Islet of Langerhans (tissue), 1 donor: ENCODE data around the gene TMEM245.
"Not testable (repeated sequence)": the region's sequence is repeated elsewhere in the genome, so short reads cannot be mapped to it uniquely, and the experiment has no call there.

ENCODE experiments used
- FAIRE-seq: peaks from one replicate; lab custom pipeline; 2011; peaks lifted over from hg19 to GRCh38; lab: Jason Lieb, UNC

The TMEM245 gene

GRCh38 chr9:109132567-109133021 is 12.8 kb upstream of the TMEM245 start:
- no peak for FAIRE-seq

GRCh38 chr9:109129470-109130197 is 9.9 kb upstream of the TMEM245 start:
- FAIRE-seq = no peak

DNA sequence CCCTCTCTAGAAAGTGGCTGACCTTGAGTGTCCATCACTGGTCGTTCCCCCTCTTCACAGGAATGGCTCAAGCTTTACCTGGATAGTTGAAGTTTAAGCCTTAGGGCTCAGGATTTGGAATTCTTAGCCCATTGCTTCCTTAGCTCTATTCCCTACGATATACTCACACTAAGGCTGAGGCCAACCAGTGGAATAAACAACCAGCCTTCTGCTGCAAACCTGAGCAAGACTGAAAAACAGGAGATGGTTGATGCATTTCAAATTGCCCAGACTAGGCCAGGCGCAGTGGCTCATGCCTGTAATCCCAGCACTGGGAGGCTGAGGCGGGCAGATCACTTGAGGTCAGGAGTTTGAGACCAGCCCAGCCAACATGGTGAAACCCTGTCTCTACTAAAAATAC is 6.9 kb upstream of the TMEM245 start:
- FAIRE-seq = not testable (repeated sequence)

GRCh38 chr9:109124121-109124520 is 4.4 kb upstream of the TMEM245 start:
- FAIRE-seq = no peak

GRCh38 chr9:109122726-109123621 is 3.2 kb upstream of the TMEM245 start:
- no peak for FAIRE-seq

DNA sequence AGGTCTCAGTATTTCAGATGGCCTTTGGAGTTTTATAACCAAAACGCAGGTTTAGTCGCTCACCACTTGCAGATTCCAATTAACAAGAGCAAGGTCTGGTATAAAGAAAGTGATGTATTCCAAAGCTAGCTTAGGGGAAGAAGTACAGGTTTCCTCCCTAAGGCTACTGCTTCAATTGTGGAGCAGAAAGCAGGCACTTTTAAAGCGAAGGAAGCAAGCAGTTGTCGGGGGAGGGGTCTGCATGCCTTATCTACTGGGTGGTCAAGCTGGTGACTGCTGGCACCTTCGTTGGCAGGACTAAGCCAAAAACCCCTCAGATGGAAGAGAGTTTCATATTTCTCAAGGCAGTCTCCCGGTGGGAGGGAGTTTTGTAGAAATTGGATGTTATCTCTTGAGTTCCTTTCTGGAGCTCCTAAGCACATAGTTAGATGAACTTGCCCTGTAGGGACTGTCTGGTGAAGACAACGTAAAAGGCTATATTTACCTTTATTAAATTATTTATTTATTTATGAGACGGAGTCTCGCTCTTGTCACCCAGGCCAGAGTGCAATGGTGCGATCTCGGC is 1.6 kb upstream of the TMEM245 start:
- no peak for FAIRE-seq

DNA sequence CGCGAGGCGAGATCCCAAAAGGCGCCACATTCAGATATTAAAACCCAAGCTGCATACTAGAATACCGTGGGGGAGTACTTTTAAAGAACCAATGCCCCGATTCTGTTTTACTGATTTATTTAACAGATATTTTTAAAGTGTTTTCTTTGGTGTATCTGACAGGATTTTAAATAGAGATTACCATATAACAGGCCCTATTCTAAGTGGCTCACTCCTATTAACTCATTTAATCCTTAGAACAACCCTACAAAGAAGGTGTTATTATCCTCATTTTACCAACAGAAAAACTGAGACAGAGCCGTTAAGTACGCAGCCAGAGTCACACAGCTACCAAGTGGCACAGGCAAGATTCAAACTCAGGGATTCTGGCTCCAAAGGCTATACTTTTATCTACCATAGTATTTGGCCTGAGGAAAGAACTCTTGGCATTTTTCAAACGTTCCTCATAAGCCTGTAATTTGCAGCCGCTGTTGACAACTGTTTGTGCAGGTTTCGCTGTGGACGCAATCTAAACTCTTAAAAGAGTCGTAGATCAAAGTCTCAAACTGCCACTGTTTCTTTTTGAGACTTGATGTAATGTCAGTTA is 550 bp upstream of the TMEM245 start:
- no peak for FAIRE-seq

DNA sequence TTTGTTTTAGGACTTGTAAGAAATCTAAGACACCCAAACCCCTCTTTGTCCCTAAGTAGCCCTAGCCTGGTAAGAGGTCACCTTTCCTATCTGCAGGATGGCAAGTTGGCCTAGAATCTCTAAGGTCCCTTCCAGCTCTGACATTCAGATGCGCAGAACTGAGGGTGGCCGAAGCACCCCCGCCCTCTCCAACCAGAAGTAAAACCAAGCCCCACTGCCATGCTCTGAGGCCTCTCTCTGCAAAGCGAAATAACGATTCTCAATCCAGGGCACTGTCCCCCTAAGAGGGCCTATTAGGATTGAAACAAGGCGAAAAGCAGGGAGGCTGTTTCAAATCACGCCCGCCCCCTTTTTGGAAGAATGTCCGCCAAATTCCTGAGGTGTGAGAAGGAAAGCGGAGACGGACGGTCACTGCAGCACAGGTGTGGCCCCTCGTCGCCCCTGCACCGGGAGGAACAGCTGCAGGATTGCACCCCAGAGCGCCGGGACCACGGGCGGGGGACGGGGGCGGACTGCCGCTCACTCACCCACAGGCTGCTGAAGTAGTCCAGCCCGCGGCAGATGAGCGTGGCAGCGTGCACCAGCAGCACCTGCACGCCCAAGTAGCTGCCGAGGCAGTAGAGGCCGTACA is 824 bp downstream of the TMEM245 start:
- FAIRE-seq = no peak

DNA sequence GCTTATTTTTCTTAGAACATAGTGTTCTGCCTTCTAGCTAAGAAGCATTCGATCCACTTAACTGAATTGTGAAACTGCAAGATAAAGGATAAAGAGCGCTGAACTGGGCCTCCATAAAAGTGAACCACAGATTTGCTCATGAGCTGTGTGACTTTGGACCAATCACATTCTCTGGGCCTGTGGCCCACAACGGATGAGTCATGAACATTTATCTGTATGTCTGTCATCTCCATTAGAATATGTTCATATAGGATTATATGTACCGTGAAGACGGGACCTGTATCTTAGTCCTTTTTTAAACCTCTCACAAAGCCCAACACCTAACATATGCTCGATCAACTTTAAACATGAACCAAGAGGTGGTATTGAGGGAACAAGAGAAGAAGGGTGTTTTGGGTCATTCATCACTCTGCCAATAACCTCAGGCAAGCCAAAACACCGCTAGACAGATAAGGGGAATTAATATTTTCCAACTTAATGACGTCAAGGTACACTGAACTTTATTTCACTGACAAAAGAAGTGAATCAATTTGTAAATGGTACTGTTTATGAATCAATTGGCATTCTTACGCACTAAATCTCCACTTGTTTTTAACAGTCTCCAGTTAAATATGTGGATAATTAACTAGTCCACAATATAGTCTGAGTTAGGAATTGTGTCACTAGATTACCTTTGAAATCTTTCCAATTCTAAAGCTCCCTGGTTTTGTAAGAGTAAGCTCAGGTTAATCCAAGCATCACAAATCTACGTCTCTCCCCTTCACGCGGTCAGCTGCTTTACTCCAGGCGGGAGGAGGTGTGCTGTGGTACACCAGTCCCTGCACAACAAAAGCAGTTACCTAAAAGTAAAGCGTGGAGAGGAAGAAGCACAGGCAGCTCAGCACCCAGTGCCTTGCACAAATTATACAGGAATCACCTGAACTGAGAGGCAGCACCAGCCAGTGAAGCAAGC is 1.6 kb downstream of the TMEM245 start:
- FAIRE-seq = no peak

DNA sequence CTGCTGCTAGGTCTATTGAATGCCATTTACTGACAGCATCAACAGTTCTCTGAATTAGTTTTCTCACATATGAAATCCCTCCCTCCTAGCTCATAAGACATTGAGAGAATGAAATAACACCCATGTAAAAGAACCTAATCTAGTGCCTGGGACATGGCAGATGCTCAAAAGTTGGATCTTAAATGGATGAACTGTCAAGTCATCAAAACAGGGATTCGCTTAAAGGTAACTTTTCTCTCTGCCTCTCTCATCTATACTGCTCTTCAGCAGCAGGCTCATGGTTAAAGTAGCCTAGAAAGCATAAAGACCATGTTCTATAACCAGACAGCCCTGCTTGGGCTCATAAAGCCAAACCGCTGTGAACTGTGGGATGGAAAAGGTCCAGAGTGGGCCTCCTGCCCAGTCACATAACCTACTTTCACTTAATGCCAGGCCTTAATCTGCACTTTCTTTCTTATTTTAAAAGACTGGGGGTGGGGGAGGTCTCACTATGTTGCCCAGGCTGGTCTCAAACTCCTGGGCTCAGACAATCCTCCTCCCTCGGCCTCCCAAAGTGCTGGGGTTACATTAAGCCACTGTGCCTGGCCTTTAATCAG is 3.7 kb downstream of the TMEM245 start:
- FAIRE-seq = no peak

DNA sequence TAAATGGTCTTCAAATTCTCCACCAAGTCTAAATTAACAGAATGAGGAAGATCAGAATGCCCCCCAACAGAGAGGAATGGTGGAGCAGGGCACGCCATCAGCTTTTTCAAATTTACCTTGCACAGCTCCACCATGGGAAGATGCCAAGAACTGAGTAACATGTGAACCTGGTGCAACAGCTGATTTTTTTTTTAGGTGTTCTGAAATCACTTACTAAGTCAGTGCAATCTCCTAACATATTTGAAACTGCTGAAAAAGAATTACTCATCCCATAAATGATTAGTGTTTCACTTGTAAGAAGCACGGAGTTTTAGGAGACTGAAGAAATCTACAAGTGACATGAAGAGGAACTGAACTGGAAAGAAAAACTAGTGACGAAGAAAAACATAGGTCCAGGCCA is 5.1 kb downstream of the TMEM245 start:
- FAIRE-seq = no peak

GRCh38 chr9:109113892-109114609 is 5.7 kb downstream of the TMEM245 start:
- FAIRE-seq = no peak

DNA sequence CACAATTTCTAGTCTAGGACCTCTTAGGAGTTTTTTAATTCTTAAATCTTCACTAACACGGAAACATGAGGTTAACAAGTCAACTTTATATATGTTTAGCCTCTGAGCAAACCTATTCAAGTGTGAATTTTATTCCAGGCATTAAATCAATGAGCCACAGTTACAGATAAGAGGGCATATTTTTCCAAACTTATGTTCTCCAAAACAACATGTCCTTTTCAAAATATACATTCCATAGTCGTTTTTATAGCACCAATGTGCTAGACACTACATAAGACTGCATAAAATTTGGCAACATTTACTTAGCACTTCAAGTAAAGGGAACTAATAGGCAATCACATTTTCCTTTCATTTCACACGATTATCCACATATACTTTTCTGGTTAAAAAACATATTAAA is 6.5 kb downstream of the TMEM245 start:
- no peak for FAIRE-seq

GRCh38 chr9:109110329-109111021 is 9.3 kb downstream of the TMEM245 start:
- peak; percentile 55 for FAIRE-seq

DNA sequence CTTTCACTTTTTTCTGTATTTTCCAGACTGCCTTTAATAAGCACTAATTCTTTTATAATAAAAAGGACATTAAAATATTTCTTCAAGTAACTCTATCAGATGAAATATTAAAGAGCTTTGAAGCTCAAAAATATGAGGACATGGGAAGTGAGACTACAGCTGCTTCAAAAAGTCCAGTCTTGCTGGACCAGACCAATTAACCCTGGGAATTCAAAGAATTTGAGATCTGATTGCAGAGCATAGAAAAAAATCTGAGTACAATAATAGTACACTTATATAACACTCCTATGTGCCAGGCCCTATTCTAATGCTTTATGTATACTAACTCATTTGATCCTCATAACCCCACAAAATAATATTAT is 9.8 kb downstream of the TMEM245 start:
- no peak for FAIRE-seq

DNA sequence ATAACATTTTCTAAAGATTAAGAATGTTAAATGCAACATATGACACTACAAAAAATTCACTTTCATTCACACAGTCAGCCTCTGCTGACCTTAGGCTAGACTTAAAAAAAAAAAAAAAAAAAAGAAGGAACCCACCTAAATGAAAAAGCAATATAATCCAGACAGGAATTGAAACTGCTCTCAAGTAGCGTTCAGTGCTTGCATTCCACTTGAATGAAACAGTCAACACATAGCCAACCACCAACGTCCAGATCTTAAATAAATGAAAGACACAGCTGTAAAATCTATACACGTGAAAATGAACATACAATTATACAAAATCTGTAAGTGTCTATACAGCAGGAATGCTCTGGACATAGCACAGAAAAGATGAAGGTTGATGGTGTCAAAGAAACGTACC is 11.4 kb downstream of the TMEM245 start:
- no peak for FAIRE-seq

DNA sequence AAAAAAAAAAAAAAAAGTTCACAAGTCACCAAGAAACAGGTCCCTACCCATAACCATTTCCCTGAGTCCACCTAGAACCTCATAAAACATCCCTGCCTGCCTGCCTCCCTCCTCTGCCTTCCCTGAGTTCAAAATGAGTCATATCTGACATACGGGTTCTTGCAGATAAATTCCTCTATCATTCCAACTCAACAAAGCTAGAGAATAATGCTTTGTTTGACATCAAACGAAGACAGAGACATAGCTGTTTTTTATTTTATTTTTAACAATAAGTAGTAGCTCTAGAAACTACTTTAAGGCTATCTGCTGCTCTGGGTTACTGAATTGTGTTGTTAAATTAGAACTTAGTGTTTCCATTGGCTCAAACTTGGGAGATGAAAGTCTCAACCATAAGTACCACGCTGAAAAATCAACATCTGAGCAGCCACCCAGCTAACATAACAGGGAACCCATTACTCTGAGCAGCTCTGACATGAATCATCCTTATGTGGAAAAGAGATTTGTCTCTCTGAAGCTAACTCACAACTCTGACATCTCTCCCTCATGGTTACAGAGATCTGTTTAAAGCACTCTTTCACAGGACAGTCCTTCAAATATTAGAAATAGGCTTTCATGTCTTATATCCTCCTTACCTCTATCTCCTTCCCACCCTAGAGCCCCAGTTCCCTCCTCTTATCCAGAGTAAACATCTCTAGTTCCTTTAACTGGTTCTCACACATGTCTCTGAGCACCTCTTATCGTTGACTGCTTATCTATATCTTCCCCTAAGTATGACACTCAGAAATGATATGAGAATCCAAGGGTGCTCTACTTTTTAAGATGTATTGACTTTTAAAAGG is 12.1 kb downstream of the TMEM245 start:
- no peak for FAIRE-seq

DNA sequence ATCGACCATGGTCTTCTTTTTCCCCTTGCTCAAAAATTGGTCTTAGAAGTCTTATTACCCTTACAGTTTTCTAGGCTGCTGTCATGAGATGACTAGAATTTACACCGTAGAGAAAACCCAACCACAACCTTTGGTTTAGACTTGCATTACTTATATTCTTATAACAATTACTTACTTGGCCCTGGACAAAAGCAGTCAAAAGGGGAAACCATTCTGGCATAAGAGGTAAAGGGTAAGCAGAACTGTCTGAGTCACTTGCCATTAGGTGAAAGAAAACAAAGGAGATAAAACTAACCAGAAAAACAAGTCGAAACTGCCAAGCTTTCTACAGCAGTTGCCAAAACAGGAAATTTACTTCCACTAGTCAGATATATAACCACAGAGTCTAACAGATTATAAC is 17.9 kb downstream of the TMEM245 start:
- FAIRE-seq = no peak

- no peak for FAIRE-seq
Measured at GRCh38 chr9:109101202-109101595, 18.5 kb downstream of the TMEM245 start.
